Measurements from ENCODE around the gene ATP6AP1. TPM values are rescaled to one million over a fixed set of nuclear protein-coding genes. Genes with fewer than 3 reads are reported as not detected.

ATP6AP1 gene
- total and polyA plus RNA-seq, 7 experiments from 2014 or later: 37.8 to 118 (median 56.6) TPM

DNA sequence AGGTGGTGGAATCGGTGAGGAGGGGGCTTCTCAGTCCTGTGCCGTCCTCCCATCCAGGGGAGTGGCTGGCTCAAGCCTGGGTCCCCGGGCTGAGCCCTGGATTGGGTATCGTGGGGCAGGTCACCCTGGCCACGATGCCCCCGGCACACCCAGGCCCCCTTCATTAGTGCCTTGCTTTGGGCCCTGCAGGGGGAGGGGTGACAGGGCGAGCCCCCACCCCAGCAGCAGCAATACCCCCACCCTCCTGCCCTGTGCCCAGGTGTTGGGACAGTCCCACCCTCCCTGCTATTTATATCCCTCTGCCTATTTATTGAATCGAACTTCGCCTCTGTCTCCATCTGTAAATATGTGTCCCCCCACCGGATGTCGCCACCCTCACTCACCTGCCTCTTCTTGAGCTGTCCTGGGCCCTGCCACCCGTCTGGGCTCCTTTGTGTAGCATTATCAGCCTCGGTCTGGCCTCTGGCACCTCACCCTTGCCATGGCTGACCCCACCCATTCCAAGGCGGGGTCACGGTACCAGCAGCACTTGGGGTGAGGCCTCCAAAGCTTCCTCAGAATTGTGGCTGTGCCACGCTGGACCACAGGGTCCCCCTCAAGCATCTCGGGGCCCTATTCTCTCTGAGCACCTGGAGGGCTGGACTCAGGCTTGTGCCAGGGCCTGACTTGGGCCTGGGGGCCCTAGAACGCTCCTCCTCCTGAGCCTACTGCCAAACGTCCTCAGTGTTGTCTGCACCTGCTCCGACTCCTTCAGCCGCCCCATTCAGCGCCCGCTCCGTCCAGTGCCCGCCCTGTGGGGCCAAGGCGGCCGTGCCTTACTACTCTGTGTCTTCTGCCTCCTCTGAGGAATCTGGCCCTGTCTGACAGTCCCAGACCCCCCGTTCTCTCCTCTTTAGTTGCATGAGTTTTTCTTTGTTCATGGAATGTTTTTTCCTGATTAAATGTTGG lies 44.5 kb downstream of the ATP6AP1 start:
- peaks cover 0 to 5% (median 0%) of the 10 kb centered on the region in 5 donors for H3K36me3 Mint-ChIP-seq

DNA sequence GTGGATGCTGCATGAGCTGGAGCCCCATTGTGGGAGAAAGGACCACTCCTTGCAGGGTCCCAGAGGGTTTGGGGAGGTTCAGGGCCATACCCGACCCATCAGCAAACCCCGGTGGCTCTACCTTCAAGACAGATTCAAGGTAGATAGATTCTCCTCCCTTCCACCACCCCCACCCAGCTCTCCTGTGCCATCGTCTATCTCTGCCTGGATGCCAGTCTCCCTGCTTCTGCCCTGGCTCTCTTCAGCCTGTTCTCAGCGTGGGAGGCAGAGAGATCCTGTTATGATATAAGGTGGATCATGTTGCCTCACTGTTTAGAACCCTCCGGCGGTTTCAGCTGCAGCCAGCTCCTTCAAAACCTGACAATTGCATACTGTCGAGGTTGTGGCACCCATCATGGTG lies 45.2 kb downstream of the ATP6AP1 start:
- Histone ChIP-seq H3K27me3 (ENCODE audit: control insufficient read depth in 2 of 2, insufficient read depth in 2 of 2, low read length in 2 of 2) (no peaks in the 10 kb centered on the region), H3K9me3 (ENCODE audit: control insufficient read depth in 2 of 3, low read length in 3 of 3) (no peaks in the 10 kb centered on the region), H3K27ac (ENCODE audit: low read depth, low read length) (no peak overlapping the region), H3K4me1 (ENCODE audit: control insufficient read depth in 2 of 2, insufficient read depth in 2 of 2, low read length in 2 of 2) (peaks cover 0 to 14% of the 10 kb centered on the region in 2 donors), H3K4me3 (ENCODE audit: low read length) (no peak overlapping the region), H3K36me3 (ENCODE audit: control insufficient read depth in 2 of 3, insufficient read depth in 3 of 3, low read length in 3 of 3) (peaks cover 0 to 27% (median 0%) of the 10 kb centered on the region in 3 experiments)
- intact Hi-C loops (cut with micrococcal nuclease): no loop called here
- H3K4me3 Mint-ChIP-seq: no peak overlapping the region
- peaks cover 0 to 5% (median 0%) of the 10 kb centered on the region in 5 donors for H3K36me3 Mint-ChIP-seq
- no peak for DNase-seq
- peak overlapping the region in 2 of 9 donors; percentile 23 to 49 for H3K27ac Mint-ChIP-seq
- H3K27me3 Mint-ChIP-seq: no peaks in the 10 kb centered on the region
- H3K4me1 Mint-ChIP-seq: peaks cover 4 to 27% (median 20%) of the 10 kb centered on the region in 7 donors
- CTCF ChIA-PET: interaction anchor here (0.6 kb wide), 1 partner anchor 862 kb away, joined by 3 read pairs; no protein-coding TSS in a partner anchor
- H3K9me3 Mint-ChIP-seq: peaks cover 0 to 2% (median 0%) of the 10 kb centered on the region in 11 donors
- POLR2A ChIA-PET: interaction anchor here (1.2 kb wide), 1 partner anchor 16 kb away, joined by 3 read pairs; no protein-coding TSS in a partner anchor
- no peak for ATAC-seq

More for the DNA sequence above, 44.5 kb downstream of the ATP6AP1 start:
- H3K4me3 ChIP-seq (ENCODE audit: low read length): no peak overlapping the region
- Mint-ChIP-seq H3K4me1 (peaks cover 2 to 22% (median 18%) of the 10 kb centered on the region in 7 donors), H3K4me3 (no peak overlapping the region), H3K27ac (peak overlapping the region in 1 of 9 donors; percentile 10), H3K9me3 (peaks cover 0 to 2% (median 0%) of the 10 kb centered on the region in 11 donors), H3K27me3 (no peaks in the 10 kb centered on the region)
- H3K9me3 ChIP-seq (ENCODE audit: control insufficient read depth in 2 of 3, low read length in 3 of 3): no peaks in the 10 kb centered on the region
- no peak for DNase-seq
- H3K36me3 ChIP-seq (ENCODE audit: control insufficient read depth in 2 of 3, insufficient read depth in 3 of 3, low read length in 3 of 3): peaks cover 0 to 34% (median 0%) of the 10 kb centered on the region in 3 experiments
- CTCF ChIA-PET: interaction anchor here (0.6 kb wide), 1 partner anchor 861 kb away, joined by 3 read pairs; no protein-coding TSS in a partner anchor
- no peak for ATAC-seq
- intact Hi-C loops (cut with micrococcal nuclease): no loop called here
- POLR2A ChIA-PET: interaction anchor here (1.2 kb wide), 1 partner anchor 15 kb away, joined by 3 read pairs; no protein-coding TSS in a partner anchor
- peaks cover 0 to 12% of the 10 kb centered on the region in 2 donors for H3K4me1 ChIP-seq (ENCODE audit: control insufficient read depth in 2 of 2, insufficient read depth in 2 of 2, low read length in 2 of 2)
- no peak overlapping the region for H3K27ac ChIP-seq (ENCODE audit: low read depth, low read length)
- H3K27me3 ChIP-seq (ENCODE audit: control insufficient read depth in 2 of 2, insufficient read depth in 2 of 2, low read length in 2 of 2): no peaks in the 10 kb centered on the region

DNA sequence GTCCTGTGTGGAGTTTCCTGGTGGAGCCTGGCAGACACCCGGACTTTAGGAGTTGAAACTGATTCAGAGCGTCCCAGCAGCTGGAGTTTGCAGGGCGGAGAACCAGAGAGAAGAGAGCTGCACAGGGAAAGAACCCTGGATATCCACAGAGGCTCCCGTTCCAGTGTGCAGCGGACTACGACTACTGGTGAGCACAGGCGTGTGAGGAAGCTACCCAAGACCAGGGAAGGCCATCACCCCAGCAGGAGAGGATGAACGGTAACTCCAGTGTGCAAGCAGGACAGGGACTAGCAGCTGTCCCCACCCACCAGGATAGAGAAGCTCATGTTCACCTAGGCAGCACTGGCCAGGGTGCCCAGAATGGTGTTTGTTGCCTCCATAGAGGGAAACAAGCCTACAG lies 48.3 kb downstream of the ATP6AP1 start:
- H3K4me1 ChIP-seq (ENCODE audit: control insufficient read depth in 2 of 2, insufficient read depth in 2 of 2, low read length in 2 of 2): peaks cover 4 to 14% of the 10 kb centered on the region in 2 donors
- ChIA-PET POLR2A (interaction anchor here (0.8 to 3.8 kb wide), 10 partner anchors 9 to 410 kb away, joined by 3 to 31 read pairs (median 4); partner anchors contain the start of genes PLXNA3, SLC10A3 and UBL4A), CTCF (interaction anchor here (0.5 kb wide), 1 partner anchor 49 kb away, joined by 3 read pairs; no protein-coding TSS in a partner anchor)
- no peaks in the 10 kb centered on the region for H3K27me3 ChIP-seq (ENCODE audit: control insufficient read depth in 2 of 2, insufficient read depth in 2 of 2, low read length in 2 of 2)
- peaks cover 0 to 5% (median 0%) of the 10 kb centered on the region in 5 donors for H3K36me3 Mint-ChIP-seq
- no peak for ATAC-seq
- no peaks in the 10 kb centered on the region for H3K27me3 Mint-ChIP-seq
- intact Hi-C loops (cut with micrococcal nuclease): loop anchor here (5.0 kb wide), 3 partner anchors 35 to 80 kb away; partner anchors contain the start of genes FAM50A (in 1 of the 2), RPL10 (in 1 of the 2) and TAFAZZIN (in 1 of the 2)
- peak overlapping the region in 5 of 9 donors; percentile 24 to 90 (median 51) for H3K27ac Mint-ChIP-seq
- DNase-seq: no peak
- H3K4me3 ChIP-seq (ENCODE audit: low read length): no peak overlapping the region
- H3K27ac ChIP-seq (ENCODE audit: low read depth, low read length): no peak overlapping the region
- peaks cover 0 to 2% (median 0%) of the 10 kb centered on the region in 11 donors for H3K9me3 Mint-ChIP-seq
- peak overlapping the region in 6 of 10 donors; percentile 39 to 82 (median 72) for H3K4me3 Mint-ChIP-seq
- H3K4me1 Mint-ChIP-seq: peaks cover 8 to 35% (median 23%) of the 10 kb centered on the region in 7 donors
- H3K36me3 ChIP-seq (ENCODE audit: control insufficient read depth in 2 of 3, insufficient read depth in 3 of 3, low read length in 3 of 3): peaks cover 0 to 2% (median 0%) of the 10 kb centered on the region in 3 experiments
- no peaks in the 10 kb centered on the region for H3K9me3 ChIP-seq (ENCODE audit: control insufficient read depth in 2 of 3, low read length in 3 of 3)

DNA sequence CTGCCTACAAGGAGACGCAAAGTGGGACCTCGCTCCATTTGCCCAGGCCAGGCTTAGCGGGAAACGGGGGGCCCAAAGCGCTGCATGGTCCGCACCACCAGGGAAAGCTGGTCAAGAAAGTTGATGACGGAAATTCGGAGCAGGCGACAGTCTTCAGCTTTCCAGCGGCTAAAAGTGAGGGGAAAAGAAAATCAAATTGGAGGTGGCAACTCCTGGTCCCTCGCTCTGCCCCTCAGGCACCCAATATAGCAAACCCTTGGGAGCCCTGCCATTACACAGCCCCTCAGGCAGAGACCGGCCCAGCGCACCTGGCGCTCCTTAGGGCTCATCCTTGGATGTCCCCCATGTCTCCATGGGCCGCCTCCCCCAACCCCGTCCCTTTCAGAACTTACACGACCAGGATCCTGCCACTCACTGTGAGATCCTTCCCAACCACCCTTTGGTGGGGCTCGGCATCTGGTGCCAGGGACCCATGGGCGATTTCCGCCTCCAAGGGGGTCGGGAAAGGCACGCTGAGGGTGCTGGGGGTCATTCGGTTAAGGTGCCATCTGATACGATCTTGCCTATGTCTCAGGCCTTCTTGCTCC lies 49.5 kb downstream of the ATP6AP1 start:
- peak overlapping the region; percentile 59 to 90 (median 81) for H3K27ac Mint-ChIP-seq
- peaks cover 0 to under 1% (median 0%) of the 10 kb centered on the region in 11 donors for H3K9me3 Mint-ChIP-seq
- DNase-seq (no peak), ATAC-seq (no peak)
- H3K4me3 ChIP-seq (ENCODE audit: low read length): peak overlapping the region; percentile 79
- peak overlapping the region; percentile 90 for H3K27ac ChIP-seq (ENCODE audit: low read depth, low read length)
- H3K4me1 Mint-ChIP-seq: peaks cover 10 to 39% (median 23%) of the 10 kb centered on the region in 7 donors
- intact Hi-C loops (cut with micrococcal nuclease): loop anchor here (2.0 to 5.0 kb wide), 6 partner anchors 36 to 81 kb away; partner anchors contain the start of genes FAM3A (in 1 of the 2), FAM50A (in 1 of the 2), GDI1 (in 1 of the 2) and RPL10 (in 1 of the 2)
- H3K27me3 ChIP-seq (ENCODE audit: control insufficient read depth in 2 of 2, insufficient read depth in 2 of 2, low read length in 2 of 2): no peaks in the 10 kb centered on the region
- H3K36me3 Mint-ChIP-seq: peaks cover 0 to 5% (median 0%) of the 10 kb centered on the region in 5 donors
- H3K27me3 Mint-ChIP-seq: no peaks in the 10 kb centered on the region
- ChIA-PET POLR2A (interaction anchor here (0.9 to 3.8 kb wide), 8 partner anchors 8 to 411 kb away, joined by 3 to 31 read pairs (median 7); partner anchors contain the start of genes PLXNA3, SLC10A3, TAFAZZIN and UBL4A), CTCF (no interaction called here)
- peaks cover 4 to 14% of the 10 kb centered on the region in 2 donors for H3K4me1 ChIP-seq (ENCODE audit: control insufficient read depth in 2 of 2, insufficient read depth in 2 of 2, low read length in 2 of 2)
- peak overlapping the region; percentile 80 to 94 (median 82) for H3K4me3 Mint-ChIP-seq
- H3K36me3 ChIP-seq (ENCODE audit: control insufficient read depth in 2 of 3, insufficient read depth in 3 of 3, low read length in 3 of 3): no peaks in the 10 kb centered on the region
- no peaks in the 10 kb centered on the region for H3K9me3 ChIP-seq (ENCODE audit: control insufficient read depth in 2 of 3, low read length in 3 of 3)

DNA sequence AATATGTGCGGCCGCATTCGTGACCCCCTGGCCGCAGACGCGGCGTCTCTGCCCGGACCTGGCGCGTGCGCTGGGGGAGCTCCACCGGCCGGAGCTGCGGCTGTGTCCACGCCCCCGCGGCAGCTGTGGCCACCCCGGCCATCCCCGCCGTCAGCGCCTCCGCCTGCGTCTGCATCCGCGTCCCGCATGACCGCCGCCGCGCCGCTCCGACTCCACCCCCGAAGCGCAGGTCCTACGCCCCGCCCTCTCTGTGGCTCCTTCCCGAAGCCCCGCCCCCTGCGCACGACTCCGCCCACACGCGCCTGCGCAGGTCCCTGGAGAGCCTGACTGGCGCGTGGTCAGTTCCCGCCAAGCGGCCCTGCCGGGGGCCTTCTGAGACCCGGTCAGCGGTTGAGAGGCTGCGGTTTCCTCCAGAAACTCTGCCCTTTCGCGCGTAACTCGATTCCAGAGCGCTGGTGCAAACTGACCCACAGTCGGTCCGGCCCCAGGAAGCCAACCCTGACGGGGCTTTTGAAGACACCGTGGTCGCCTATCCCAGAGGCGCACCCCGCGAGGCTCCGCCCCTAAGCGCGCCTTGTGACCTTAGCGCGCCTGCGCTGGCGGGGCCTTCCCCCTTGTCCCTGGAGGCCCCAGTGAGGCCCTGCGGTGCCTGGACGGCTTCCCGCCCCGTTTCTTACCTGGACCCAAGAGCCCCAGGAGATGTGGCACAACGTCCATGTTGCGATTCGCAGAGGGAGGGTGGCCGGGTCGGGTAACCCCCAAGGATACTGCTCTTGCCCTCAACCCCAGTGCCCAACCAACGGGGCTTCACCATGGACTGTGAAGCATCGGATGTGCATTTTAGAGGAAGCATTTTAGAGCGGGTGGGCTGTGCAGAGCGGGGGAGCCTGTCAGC lies 50.5 kb downstream of the ATP6AP1 start, which contains the start of gene LAGE3:
LAGE3 (minus strand) TSS at position 554 of the 895 bp plus-strand sequence; CDS start at position 188, 366 bp downstream.
- POLR2A ChIA-PET: interaction anchor here (0.9 to 3.8 kb wide), 9 partner anchors 11 to 80 kb away, joined by 3 to 31 read pairs (median 5); partner anchors contain the start of genes FAM3A, PLXNA3, SLC10A3 and TAFAZZIN
- DNase-seq: peak; percentile 85 to 97 (median 94)
- Mint-ChIP-seq H3K36me3 (peaks cover 0 to 7% (median 0%) of the 10 kb centered on the region in 5 donors), H3K4me3 (peak within 1 kb of the TSS; percentile 81 to 94 (median 82)), H3K9me3 (no peaks in the 10 kb centered on the region), H3K4me1 (peaks cover 12 to 44% (median 23%) of the 10 kb centered on the region in 7 donors), H3K27me3 (no peaks in the 10 kb centered on the region), H3K27ac (peak within 1 kb of the TSS; percentile 59 to 92 (median 88))
- H3K4me3 ChIP-seq (ENCODE audit: low read length): peak within 1 kb of the TSS; percentile 79
- intact Hi-C loops (cut with micrococcal nuclease): loop anchor here (1.0 to 5.0 kb wide), 11 partner anchors 11 to 100 kb away; partner anchors contain the start of genes FAM3A (in 2 of the 2), SLC10A3 (in 2 of the 2), EMD (in 1 of the 2) and FAM50A (in 1 of the 2)
- ATAC-seq: peak; percentile 97
- H3K36me3 ChIP-seq (ENCODE audit: control insufficient read depth in 2 of 3, insufficient read depth in 3 of 3, low read length in 3 of 3): no peaks in the 10 kb centered on the region
- CTCF ChIA-PET: no interaction called here
- H3K4me1 ChIP-seq (ENCODE audit: control insufficient read depth in 2 of 2, insufficient read depth in 2 of 2, low read length in 2 of 2): peaks cover 4 to 14% of the 10 kb centered on the region in 2 donors
- H3K9me3 ChIP-seq (ENCODE audit: control insufficient read depth in 2 of 3, low read length in 3 of 3): no peaks in the 10 kb centered on the region
- peak within 1 kb of the TSS; percentile 90 for H3K27ac ChIP-seq (ENCODE audit: low read depth, low read length)
- no peaks in the 10 kb centered on the region for H3K27me3 ChIP-seq (ENCODE audit: control insufficient read depth in 2 of 2, insufficient read depth in 2 of 2, low read length in 2 of 2)
